Gastrocnemius medialis (tissue), 4 donors: ENCODE results near the gene ANTXR2. TPM values are rescaled to one million over a fixed set of nuclear protein-coding genes. Genes with fewer than 3 reads are reported as not detected.

Source experiments
- ATAC-seq, 2 donors: fragments of 150-250 bp; one replicate each; pipeline ENCODE4 v1.9.1; 2016
- DNase-seq, 2 donors: peaks; one replicate each; pipeline ENCODE4 v3.0.0-alpha.2; 2019
- H3K27ac ChIP-seq, 4 donors: fragments of 200-600 bp; sonication (generic); 1 replicate in 1 of 4; 2 replicates in 3 of 4; pipeline ENCODE4 v1.5.1; 2016 to 2018; ENCODE audit warnings: mild to moderate bottlenecking in 2 of 4, moderate library complexity in 1 of 4
- H3K27me3 ChIP-seq, 3 donors: fragments of 200-600 bp; sonication (generic) in 2 of 3; 1 replicate in 1 of 3; 2 replicates in 2 of 3; pipeline versions ENCODE4 v1.5.1 to v1.6.0; 2016 to 2019; ENCODE audit warnings: mild to moderate bottlenecking in 1 of 3, moderate library complexity in 1 of 3
- H3K36me3 ChIP-seq, 2 donors: fragments of 200-600 bp; sonication (generic) in 1 of 2; one replicate each; pipeline ENCODE4 v1.5.1; 2017 to 2018
- H3K4me1 ChIP-seq, 2 donors: fragments of 200-600 bp; sonication (generic) in 1 of 2; one replicate each; pipeline ENCODE4 v1.5.1; 2016 to 2017; ENCODE audit warnings: mild to moderate bottlenecking in 2 of 2
- H3K4me3 ChIP-seq, 4 donors: fragments of 200-600 bp; sonication (generic) in 3 of 4; 1 replicate in 1 of 4; 2 replicates in 3 of 4; pipeline ENCODE4 v1.5.1; 2016 to 2019; ENCODE audit warnings: mild to moderate bottlenecking in 2 of 4
- H3K9me3 ChIP-seq, 3 donors: fragments of 200-600 bp; sonication (generic) in 2 of 3; 1 replicate in 1 of 3; 2 replicates in 2 of 3; pipeline ENCODE4 v1.5.1; 2016 to 2019
- POLR2A ChIP-seq, 2 donors: fragments of 450-650 bp; IDR thresholded peaks; one replicate each; pipeline ENCODE4 v1.6.1; 2017; ENCODE audit warnings: antibody characterized with exemption in 2 of 2, mild to moderate bottlenecking in 2 of 2, moderate library complexity in 2 of 2
- in situ Hi-C, 4 donors: fragments of 200-750 bp; cut with MboI; loops; one replicate each; pipeline versions ENCODE4 v1.15.0 to v1.8.0; 2017; ENCODE audit warnings: low sequenced_read_pairs in 4 of 4
- intact Hi-C: fragments of 100-400 bp; cut with DNase I; formaldehyde crosslinking; loops from one replicate; pipeline ENCODE4 v1.15.1; 2023; ENCODE audit warnings: low total_unique reads
- total RNA-seq, 4 donors: library from RNA; depleted of rRNA; stranded (reverse); fragments of >200 nt; gene quantifications; one replicate each; pipeline versions ENCODE4 v1.1.0 to v1.2.3, GENCODE V29; 2016
- TF ChIP-seq, protein P1 (sequence below), 5 experiments: fragments of 450-650 bp in 3 of 5; fragments of 200-600 bp in 2 of 5; sonication (generic) in 2 of 5; IDR thresholded peaks in 4 of 5; conservative IDR thresholded peaks in 1 of 5; 1 replicate in 4 of 5; 2 replicates in 1 of 5; pipeline ENCODE4 v1.5.1; 2016 to 2019; ENCODE audit warnings: antibody characterized with exemption in 5 of 5, mild to moderate bottlenecking in 3 of 5, moderate library complexity in 3 of 5

Gene ANTXR2
- total RNA-seq, 4 donors from 2014 or later, result 14.5 to 41.0 (median 23.1) TPM

DNA sequence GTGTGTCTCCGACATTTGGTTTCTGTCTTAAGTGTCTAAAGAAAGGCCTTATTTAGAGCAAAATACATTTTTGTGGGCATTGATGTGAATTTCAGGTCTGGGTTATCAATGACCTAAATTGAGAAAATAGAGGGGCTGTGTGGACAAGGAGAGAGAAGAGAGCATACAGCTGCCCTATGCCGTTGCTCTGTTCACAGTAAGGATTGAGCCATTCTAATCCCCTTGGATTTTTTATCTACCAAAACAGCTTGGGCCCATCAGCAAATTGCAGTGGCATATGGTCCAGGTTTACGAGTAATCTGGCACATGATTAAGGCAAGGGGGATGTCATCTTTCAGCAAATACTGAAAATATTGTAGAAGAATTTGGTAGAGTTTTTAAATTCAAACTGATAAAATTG is 210.2 kb downstream of the ANTXR2 start:
- no peaks in the 10 kb centered on the region for H3K27me3 ChIP-seq
- no peaks in the 10 kb centered on the region for H3K4me1 ChIP-seq
- intact Hi-C loops (no loop called here), in situ Hi-C loops (no loop called here)
- no peak overlapping the region for H3K27ac ChIP-seq
- no peaks in the 10 kb centered on the region for H3K9me3 ChIP-seq
- no peak overlapping the region for H3K4me3 ChIP-seq
- TF ChIP-seq POLR2A (IDR thresholded peaks at IDR 0.05), result no peak
- TF ChIP-seq, protein P1, sequence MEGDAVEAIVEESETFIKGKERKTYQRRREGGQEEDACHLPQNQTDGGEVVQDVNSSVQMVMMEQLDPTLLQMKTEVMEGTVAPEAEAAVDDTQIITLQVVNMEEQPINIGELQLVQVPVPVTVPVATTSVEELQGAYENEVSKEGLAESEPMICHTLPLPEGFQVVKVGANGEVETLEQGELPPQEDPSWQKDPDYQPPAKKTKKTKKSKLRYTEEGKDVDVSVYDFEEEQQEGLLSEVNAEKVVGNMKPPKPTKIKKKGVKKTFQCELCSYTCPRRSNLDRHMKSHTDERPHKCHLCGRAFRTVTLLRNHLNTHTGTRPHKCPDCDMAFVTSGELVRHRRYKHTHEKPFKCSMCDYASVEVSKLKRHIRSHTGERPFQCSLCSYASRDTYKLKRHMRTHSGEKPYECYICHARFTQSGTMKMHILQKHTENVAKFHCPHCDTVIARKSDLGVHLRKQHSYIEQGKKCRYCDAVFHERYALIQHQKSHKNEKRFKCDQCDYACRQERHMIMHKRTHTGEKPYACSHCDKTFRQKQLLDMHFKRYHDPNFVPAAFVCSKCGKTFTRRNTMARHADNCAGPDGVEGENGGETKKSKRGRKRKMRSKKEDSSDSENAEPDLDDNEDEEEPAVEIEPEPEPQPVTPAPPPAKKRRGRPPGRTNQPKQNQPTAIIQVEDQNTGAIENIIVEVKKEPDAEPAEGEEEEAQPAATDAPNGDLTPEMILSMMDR (IDR thresholded peaks at IDR 0.05 in 4 of 5, conservative IDR thresholded peaks at IDR 0.05 in 1 of 5), result no peak
- DNase-seq (no peak), ATAC-seq (no peak)
- H3K36me3 ChIP-seq, result no peaks in the 10 kb centered on the region

DNA sequence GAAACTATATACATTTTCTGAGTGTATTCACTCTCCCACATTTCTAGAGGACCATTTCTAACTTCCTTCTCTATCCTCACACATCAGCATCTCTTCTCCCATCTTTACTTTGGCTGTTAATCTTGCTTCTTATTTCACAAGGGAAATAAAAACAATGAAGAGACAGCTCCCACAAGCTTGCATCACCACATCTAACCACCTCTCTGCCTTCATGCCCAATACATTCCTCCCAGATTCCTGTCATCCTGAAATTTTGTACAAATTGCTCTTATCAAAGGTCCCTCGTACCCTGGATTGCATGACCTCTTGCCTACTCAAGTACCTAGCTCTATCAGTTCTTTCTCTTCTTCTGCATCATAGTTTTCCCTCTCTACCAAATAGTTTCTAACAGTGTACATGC is 215.2 kb downstream of the ANTXR2 start:
- Histone ChIP-seq H3K27me3 (no peaks in the 10 kb centered on the region), H3K9me3 (no peaks in the 10 kb centered on the region), H3K4me3 (no peak overlapping the region), H3K27ac (no peak overlapping the region), H3K4me1 (no peaks in the 10 kb centered on the region), H3K36me3 (no peaks in the 10 kb centered on the region)
- ATAC-seq (no peak), DNase-seq (no peak)
- in situ Hi-C loops (no loop called here), intact Hi-C loops (no loop called here)
- no peak for TF ChIP-seq POLR2A (IDR thresholded peaks at IDR 0.05)
- TF ChIP-seq, protein P1 (IDR thresholded peaks at IDR 0.05 in 4 of 5, conservative IDR thresholded peaks at IDR 0.05 in 1 of 5), result no peak

DNA sequence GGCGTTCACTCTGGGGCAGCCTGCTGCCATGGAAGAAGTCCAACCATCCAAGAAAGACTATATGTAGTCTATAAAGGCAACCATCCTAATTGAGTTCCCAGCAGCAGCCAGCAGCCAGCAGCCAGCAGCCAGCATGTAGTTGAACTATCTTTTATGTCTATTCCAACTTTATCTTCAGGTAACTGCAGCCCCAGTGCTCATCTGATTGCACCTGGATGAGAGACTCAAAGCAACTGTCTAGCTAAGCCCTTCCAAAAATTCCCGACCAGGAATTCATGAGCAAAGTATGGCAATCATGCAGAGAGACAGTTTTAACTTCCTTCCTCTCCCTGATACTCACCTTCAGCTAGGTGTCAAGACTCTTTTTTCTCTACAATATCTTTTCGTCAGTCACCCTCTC is 216.8 kb downstream of the ANTXR2 start:
- DNase-seq (no peak), ATAC-seq (no peak)
- Histone ChIP-seq H3K27ac (no peak overlapping the region), H3K27me3 (no peaks in the 10 kb centered on the region), H3K36me3 (no peaks in the 10 kb centered on the region), H3K4me3 (no peak overlapping the region), H3K9me3 (no peaks in the 10 kb centered on the region), H3K4me1 (no peaks in the 10 kb centered on the region)
- in situ Hi-C loops (no loop called here), intact Hi-C loops (no loop called here)
- TF ChIP-seq, protein P1 (IDR thresholded peaks at IDR 0.05 in 4 of 5, conservative IDR thresholded peaks at IDR 0.05 in 1 of 5), result no peak
- no peak for TF ChIP-seq POLR2A (IDR thresholded peaks at IDR 0.05)

DNA sequence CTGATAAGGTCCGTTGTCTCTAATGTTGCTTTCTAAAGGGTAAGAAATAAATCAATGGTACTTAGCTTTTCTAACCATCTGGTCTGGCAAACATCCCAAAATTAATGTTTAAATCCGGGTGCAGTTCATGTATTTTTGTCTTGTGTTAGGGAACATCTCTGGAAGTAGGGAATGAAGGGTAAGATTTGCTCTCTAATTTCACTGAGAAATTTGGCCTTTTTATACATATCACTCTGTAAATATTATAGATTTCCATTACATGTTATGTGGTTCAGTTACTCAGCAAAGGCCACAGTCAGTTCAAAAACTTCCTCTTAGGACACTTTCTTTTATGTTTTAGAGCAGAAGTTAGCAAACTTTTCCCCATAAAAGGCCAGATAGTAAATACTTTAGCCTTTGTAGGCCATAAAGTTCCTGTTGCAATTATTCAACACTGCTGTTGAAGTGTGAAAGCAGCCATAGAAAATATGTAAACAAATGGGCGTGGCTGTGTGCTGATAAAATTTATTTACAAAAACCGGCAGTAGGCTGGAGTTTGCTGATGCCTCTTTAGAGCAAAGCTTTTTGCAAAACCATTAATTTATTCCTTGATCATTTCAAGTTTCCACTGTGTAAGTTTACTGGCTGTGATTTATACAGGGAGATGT is 218.1 kb downstream of the ANTXR2 start:
- H3K4me1 ChIP-seq, result no peaks in the 10 kb centered on the region
- H3K27ac ChIP-seq, result no peak overlapping the region
- ATAC-seq (no peak), DNase-seq (no peak)
- H3K4me3 ChIP-seq, result no peak overlapping the region
- H3K36me3 ChIP-seq, result no peaks in the 10 kb centered on the region
- TF ChIP-seq, protein P1 (IDR thresholded peaks at IDR 0.05 in 4 of 5, conservative IDR thresholded peaks at IDR 0.05 in 1 of 5), result no peak
- no peak for TF ChIP-seq POLR2A (IDR thresholded peaks at IDR 0.05)
- no peaks in the 10 kb centered on the region for H3K27me3 ChIP-seq
- H3K9me3 ChIP-seq, result no peaks in the 10 kb centered on the region
- intact Hi-C loops, result no loop called here
- in situ Hi-C loops, result no loop called here

DNA sequence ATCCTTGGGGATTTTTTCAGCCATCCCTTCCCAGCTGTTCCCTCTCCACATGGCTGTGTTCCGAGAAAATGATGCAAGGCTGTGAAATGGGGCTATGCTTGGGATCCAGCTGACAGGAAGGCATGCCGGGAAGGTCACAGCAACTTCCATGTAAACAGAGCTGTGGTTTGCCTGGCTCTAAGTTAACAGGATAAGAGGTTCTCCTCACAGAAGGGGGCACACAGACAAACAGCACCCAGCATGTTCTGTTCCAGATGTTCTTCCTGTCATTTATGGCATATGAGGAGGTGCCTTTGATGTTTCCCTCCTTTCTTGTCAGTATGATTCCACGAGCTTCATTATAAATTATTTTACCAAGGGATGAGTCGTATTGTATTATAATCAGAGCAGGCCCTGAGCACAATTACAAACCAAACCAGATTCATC is 220.7 kb downstream of the ANTXR2 start:
- H3K4me3 ChIP-seq, result no peak overlapping the region
- H3K27me3 ChIP-seq, result no peaks in the 10 kb centered on the region
- H3K9me3 ChIP-seq, result no peaks in the 10 kb centered on the region
- in situ Hi-C loops (no loop called here), intact Hi-C loops (no loop called here)
- H3K27ac ChIP-seq, result no peak overlapping the region
- no peaks in the 10 kb centered on the region for H3K4me1 ChIP-seq
- no peak for TF ChIP-seq POLR2A (IDR thresholded peaks at IDR 0.05)
- TF ChIP-seq, protein P1 (IDR thresholded peaks at IDR 0.05 in 4 of 5, conservative IDR thresholded peaks at IDR 0.05 in 1 of 5), result no peak
- DNase-seq, result peak in 1 of 2 donors; percentile 2
- H3K36me3 ChIP-seq, result no peaks in the 10 kb centered on the region
- peak in 1 of 2 donors; percentile 39 for ATAC-seq
